ENCODE data around the gene CEP112.

GRCh38 chr17:66215529-66215911 lies 23.6 kb upstream of the CEP112 start:
- TF ChIP-seq, protein P1, sequence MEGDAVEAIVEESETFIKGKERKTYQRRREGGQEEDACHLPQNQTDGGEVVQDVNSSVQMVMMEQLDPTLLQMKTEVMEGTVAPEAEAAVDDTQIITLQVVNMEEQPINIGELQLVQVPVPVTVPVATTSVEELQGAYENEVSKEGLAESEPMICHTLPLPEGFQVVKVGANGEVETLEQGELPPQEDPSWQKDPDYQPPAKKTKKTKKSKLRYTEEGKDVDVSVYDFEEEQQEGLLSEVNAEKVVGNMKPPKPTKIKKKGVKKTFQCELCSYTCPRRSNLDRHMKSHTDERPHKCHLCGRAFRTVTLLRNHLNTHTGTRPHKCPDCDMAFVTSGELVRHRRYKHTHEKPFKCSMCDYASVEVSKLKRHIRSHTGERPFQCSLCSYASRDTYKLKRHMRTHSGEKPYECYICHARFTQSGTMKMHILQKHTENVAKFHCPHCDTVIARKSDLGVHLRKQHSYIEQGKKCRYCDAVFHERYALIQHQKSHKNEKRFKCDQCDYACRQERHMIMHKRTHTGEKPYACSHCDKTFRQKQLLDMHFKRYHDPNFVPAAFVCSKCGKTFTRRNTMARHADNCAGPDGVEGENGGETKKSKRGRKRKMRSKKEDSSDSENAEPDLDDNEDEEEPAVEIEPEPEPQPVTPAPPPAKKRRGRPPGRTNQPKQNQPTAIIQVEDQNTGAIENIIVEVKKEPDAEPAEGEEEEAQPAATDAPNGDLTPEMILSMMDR (IDR thresholded peaks at IDR 0.05) = no peak
- no peak for TF ChIP-seq EP300 (IDR thresholded peaks at IDR 0.05; ENCODE audit: low read depth)
